ENCODE measurements around the gene CDC42BPA. TPM values are rescaled to one million over a fixed set of nuclear protein-coding genes. Genes with fewer than 3 reads are reported as not detected.

CDC42BPA gene
- total and polyA plus RNA-seq, 9 of the 15 experiments (the other 6 are each of a cell fraction or from before 2014, with no cell fraction given), result 8.0 to 77.5 (median 52.1) TPM

DNA sequence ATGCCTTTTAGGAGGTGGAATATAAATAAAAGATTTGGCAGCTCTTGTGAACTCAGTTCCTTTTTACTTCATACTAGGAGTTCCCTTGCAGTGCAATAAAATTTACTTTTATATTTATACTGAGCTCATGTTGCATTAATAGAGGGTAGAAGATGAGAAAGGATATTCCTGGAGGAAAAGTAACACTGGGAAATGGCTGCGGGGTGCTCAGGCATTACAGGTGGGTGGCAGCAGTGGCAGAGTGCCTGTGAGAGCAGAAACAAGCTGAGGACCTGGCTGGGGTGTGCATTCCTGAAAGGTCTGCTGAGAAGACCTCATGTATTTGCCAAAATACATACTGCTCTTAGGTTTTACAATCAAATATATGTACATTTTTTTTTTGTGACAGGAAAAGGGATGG is 251.3 kb downstream of the CDC42BPA start:
- Histone ChIP-seq H3K4me1 (replicated peaks in 1 of 2; ENCODE audit: control insufficient read depth in 2 of 2, insufficient read depth in 2 of 2, low read length in 2 of 2) (no peaks in the 10 kb centered on the region; a peak in 1 of 5 replicates), H3K9me3 (replicated peaks; ENCODE audit: control insufficient read depth, insufficient read depth, low read depth, low read length) (no peaks in the 10 kb centered on the region), H3K27ac (ENCODE audit: extremely low read depth, low read depth, low read length) (no peak overlapping the region), H3K4me2 (ENCODE audit: insufficient read depth, low read length) (no peak overlapping the region), H3K9ac (ENCODE audit: insufficient read depth in 1 of 2, low read depth in 2 of 2, low read length in 2 of 2) (no peak overlapping the region), H3K4me3 (no peak overlapping the region), H3K27me3 (ENCODE audit: control insufficient read depth in 2 of 2, insufficient read depth in 2 of 2, low read length in 2 of 2) (no peaks in the 10 kb centered on the region), H4K20me1 (replicated peaks; ENCODE audit: control insufficient read depth, insufficient read depth, low read length) (no peaks in the 10 kb centered on the region), H3K36me3 (ENCODE audit: control insufficient read depth, insufficient read depth, low read length) (peaks cover 57% of the 10 kb centered on the region), H2AFZ (ENCODE audit: low read depth, low read length) (no peak overlapping the region), H3K9me1 (ENCODE audit: control insufficient read depth, insufficient read depth, low read length) (no peaks in the 10 kb centered on the region), H3K79me2 (ENCODE audit: control insufficient read depth, insufficient read depth, low read length) (no peaks in the 10 kb centered on the region)
- no TSS peak for BruUV-seq (replicated peaks)
- 86% methylated on average over 1 of the region's 1 CpG for WGBS (ENCODE audit: insufficient coverage, low coverage, missing lambda C conversion rate)
- in situ Hi-C loops (cut with MboI) (no loop called here), intact Hi-C loops (cut with micrococcal nuclease) (no loop called here)
- ChIA-PET CTCF (ENCODE audit: low intra/inter-chr PET ratio) (no interaction called here), POLR2A (interaction anchor here (0.7 to 0.9 kb wide), 2 partner anchors 127 to 887 kb away, joined by 3 read pairs; partner anchors contain the start of gene COQ8A)
- TF ChIP-seq KLF6 (CRISPR knock-in tag; IDR thresholded peaks at IDR 0.05; ENCODE audit: borderline replicate concordance) (no peak), ZNF134 (CRISPR knock-in tag; conservative IDR thresholded peaks at IDR 0.05) (no peak)
- TF ChIP-seq, protein P1, sequence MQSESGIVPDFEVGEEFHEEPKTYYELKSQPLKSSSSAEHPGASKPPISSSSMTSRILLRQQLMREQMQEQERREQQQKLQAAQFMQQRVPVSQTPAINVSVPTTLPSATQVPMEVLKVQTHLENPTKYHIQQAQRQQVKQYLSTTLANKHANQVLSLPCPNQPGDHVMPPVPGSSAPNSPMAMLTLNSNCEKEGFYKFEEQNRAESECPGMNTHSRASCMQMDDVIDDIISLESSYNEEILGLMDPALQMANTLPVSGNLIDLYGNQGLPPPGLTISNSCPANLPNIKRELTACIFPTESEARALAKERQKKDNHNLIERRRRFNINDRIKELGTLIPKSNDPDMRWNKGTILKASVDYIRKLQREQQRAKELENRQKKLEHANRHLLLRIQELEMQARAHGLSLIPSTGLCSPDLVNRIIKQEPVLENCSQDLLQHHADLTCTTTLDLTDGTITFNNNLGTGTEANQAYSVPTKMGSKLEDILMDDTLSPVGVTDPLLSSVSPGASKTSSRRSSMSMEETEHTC (IDR thresholded peaks at IDR 0.05), result no peak
- FAIRE-seq (no peak), ATAC-seq (no peak), DNase-seq (ENCODE audit: extremely low read depth in 1 of 4, low spot score in 3 of 4) (no peak)

DNA sequence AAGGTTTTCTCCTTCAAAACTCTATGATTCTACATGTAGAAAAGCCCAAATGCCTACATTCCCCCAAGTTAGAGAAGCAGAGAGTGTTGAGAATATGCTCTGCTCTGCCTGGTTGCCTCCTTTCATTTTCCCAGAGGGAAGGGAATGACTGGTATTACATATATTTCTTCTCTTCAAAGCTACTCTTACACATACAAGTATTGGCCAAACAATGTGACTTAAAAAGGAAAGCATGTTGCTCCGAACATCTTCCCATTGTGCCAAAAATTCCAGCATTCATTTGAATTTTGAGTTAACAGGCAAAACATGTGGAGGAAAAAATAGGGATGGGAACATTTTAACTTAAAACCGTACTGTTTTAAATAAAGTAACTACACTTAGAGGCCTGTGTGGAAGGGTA is 253.0 kb downstream of the CDC42BPA start:
- Histone ChIP-seq H3K36me3 (ENCODE audit: control insufficient read depth, insufficient read depth, low read length) (peaks cover 42% of the 10 kb centered on the region), H3K4me1 (replicated peaks in 1 of 2; ENCODE audit: control insufficient read depth in 2 of 2, insufficient read depth in 2 of 2, low read length in 2 of 2) (no peaks in the 10 kb centered on the region), H2AFZ (ENCODE audit: low read depth, low read length) (no peak overlapping the region), H3K4me3 (no peak overlapping the region), H3K9ac (ENCODE audit: insufficient read depth in 1 of 2, low read depth in 2 of 2, low read length in 2 of 2) (no peak overlapping the region), H3K4me2 (ENCODE audit: insufficient read depth, low read length) (no peak overlapping the region), H4K20me1 (replicated peaks; ENCODE audit: control insufficient read depth, insufficient read depth, low read length) (no peaks in the 10 kb centered on the region), H3K27me3 (ENCODE audit: control insufficient read depth in 2 of 2, insufficient read depth in 2 of 2, low read length in 2 of 2) (no peaks in the 10 kb centered on the region), H3K27ac (ENCODE audit: extremely low read depth, low read depth, low read length) (no peak overlapping the region), H3K9me3 (replicated peaks; ENCODE audit: control insufficient read depth, insufficient read depth, low read depth, low read length) (no peaks in the 10 kb centered on the region), H3K79me2 (ENCODE audit: control insufficient read depth, insufficient read depth, low read length) (no peaks in the 10 kb centered on the region), H3K9me1 (ENCODE audit: control insufficient read depth, insufficient read depth, low read length) (no peaks in the 10 kb centered on the region)
- intact Hi-C loops (cut with micrococcal nuclease) (no loop called here), in situ Hi-C loops (cut with MboI) (no loop called here)
- TF ChIP-seq, protein P2, sequence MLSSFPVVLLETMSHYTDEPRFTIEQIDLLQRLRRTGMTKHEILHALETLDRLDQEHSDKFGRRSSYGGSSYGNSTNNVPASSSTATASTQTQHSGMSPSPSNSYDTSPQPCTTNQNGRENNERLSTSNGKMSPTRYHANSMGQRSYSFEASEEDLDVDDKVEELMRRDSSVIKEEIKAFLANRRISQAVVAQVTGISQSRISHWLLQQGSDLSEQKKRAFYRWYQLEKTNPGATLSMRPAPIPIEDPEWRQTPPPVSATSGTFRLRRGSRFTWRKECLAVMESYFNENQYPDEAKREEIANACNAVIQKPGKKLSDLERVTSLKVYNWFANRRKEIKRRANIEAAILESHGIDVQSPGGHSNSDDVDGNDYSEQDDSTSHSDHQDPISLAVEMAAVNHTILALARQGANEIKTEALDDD (IDR thresholded peaks at IDR 0.05), result no peak
- no TSS peak for BruUV-seq (replicated peaks)
- POLR2A ChIA-PET, result no interaction called here
- 98% methylated on average over 2 of the region's 2 CpGs for WGBS (ENCODE audit: insufficient coverage, low coverage, missing lambda C conversion rate)
- no peak for ATAC-seq
- FAIRE-seq, result no peak
- DNase-seq (ENCODE audit: extremely low read depth in 1 of 4, low spot score in 3 of 4), result no peak
- CTCF ChIA-PET (ENCODE audit: low intra/inter-chr PET ratio), result interaction anchor here (0.6 kb wide), 1 partner anchor 158 kb away, joined by 3 read pairs; no protein-coding TSS in a partner anchor
